PFSK-1 (cell line): ENCODE results near the gene R3HCC1L.

Experiments
- FOXP2 ChIP-seq: optimal IDR thresholded peaks from 2 replicates; pipeline ENCODE3; 2011; ENCODE audit warnings: borderline replicate concordance, control low read depth, inconsistent platforms; ENCODE audit not compliant: insufficient read depth; ENCODE audit errors: extremely low read length, extremely low read depth
- POLR2AphosphoS5 ChIP-seq: IDR thresholded peaks from 2 replicates; pipeline ENCODE4 v1.6.1; 2012; ENCODE audit warnings: low read depth, mild to moderate bottlenecking, control low read depth, low read length, moderate library complexity
- REST ChIP-seq, 2 experiments: IDR thresholded peaks; 2 replicates each; pipeline versions ENCODE4 v1.6.1 to v1.8.0; 2011 to 2012; ENCODE audit warnings: low read depth in 2 of 2, low read length in 2 of 2, control low read depth in 1 of 2, inconsistent platforms in 1 of 2, mild to moderate bottlenecking in 1 of 2, moderate library complexity in 1 of 2; ENCODE audit not compliant: insufficient read depth in 1 of 2
- SIN3A ChIP-seq: IDR thresholded peaks from 2 replicates; pipeline ENCODE4 v1.6.1; 2012; ENCODE audit warnings: mild to moderate bottlenecking, low read length, moderate library complexity, borderline replicate concordance; ENCODE audit not compliant: insufficient read depth
- TAF1 ChIP-seq: IDR thresholded peaks from 2 replicates; pipeline ENCODE4 v1.6.1; 2012; ENCODE audit warnings: low read length, control low read depth, borderline replicate concordance; ENCODE audit not compliant: insufficient read depth

Gene R3HCC1L

DNA sequence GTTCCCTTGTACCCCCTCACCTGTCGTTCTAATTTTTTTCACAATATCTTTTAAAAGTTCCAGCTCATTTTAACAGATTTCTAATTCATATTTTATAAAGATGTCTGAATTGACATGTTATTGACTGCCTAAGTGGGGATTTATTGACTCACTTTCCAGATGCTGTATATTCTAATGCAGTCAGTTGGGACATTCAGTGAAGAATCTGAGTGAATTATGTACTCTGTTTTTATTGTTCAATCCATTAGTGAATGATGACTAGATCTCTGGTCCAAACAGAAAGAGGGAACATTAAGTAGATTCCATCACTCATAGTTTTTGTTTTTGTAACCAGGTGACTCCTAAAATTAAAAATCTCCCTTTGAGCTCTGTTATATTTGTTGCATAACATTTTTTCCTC lies 79.3 kb downstream of the R3HCC1L start:
- TF ChIP-seq POLR2AphosphoS5 (no peak), REST (IDR thresholded peaks at IDR 0.05; ENCODE audit: insufficient read depth in 1 of 2, low read depth in 2 of 2, low read length in 2 of 2) (no peak), FOXP2 (no peak), SIN3A (no peak), TAF1 (no peak)

GRCh38 chr10:98215373-98215772 lies 80.9 kb downstream of the R3HCC1L start:
- TF ChIP-seq POLR2AphosphoS5 = no peak
- no peak for TF ChIP-seq REST (IDR thresholded peaks at IDR 0.05; ENCODE audit: insufficient read depth in 1 of 2, low read depth in 2 of 2, low read length in 2 of 2)
- no peak for TF ChIP-seq TAF1
- no peak for TF ChIP-seq FOXP2
- TF ChIP-seq SIN3A = no peak

- no peak for TF ChIP-seq POLR2AphosphoS5
- no peak for TF ChIP-seq SIN3A
- no peak for TF ChIP-seq TAF1
- no peak for TF ChIP-seq FOXP2
- no peak for TF ChIP-seq REST (IDR thresholded peaks at IDR 0.05; ENCODE audit: insufficient read depth in 1 of 2, low read depth in 2 of 2, low read length in 2 of 2)
Measured at GRCh38 chr10:98217801-98218200, 83.3 kb downstream of the R3HCC1L start.

DNA sequence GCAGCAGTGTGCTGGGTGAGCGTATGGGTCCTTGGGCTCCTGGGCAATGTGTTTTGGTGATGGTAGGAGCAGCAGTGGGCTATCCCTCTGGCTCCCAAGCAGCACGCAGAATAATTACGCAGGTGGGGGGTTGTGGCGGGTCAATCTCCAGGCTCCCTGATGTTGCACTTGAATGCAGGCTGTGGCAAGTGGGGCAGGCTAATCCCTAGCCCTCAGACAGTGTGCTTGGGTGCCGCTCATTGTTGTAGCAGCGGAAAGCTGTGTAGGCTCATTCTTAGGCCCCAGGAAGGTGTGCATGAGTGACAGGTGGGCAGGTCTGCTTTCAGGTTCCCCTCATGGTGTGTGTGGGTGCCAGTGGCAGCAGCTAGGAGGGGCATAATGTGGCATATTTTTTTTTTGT lies 89.4 kb downstream of the R3HCC1L start:
- TF ChIP-seq FOXP2 (no peak), TAF1 (no peak), SIN3A (no peak), POLR2AphosphoS5 (no peak), REST (IDR thresholded peaks at IDR 0.05; ENCODE audit: insufficient read depth in 1 of 2, low read depth in 2 of 2, low read length in 2 of 2) (no peak)

GRCh38 chr10:98224509-98224908 lies 90.1 kb downstream of the R3HCC1L start:
- TF ChIP-seq POLR2AphosphoS5 (no peak), TAF1 (no peak), REST (IDR thresholded peaks at IDR 0.05; ENCODE audit: insufficient read depth in 1 of 2, low read depth in 2 of 2, low read length in 2 of 2) (no peak), FOXP2 (no peak), SIN3A (no peak)
